Endothelial cell (in vitro differentiated cells): ENCODE data around the gene FIGNL2. TPM values are rescaled to one million over a fixed set of nuclear protein-coding genes. Genes with fewer than 3 reads are reported as not detected.

Experiments used
- DNase-seq: peaks from one replicate; pipeline ENCODE4 v3.0.0; 2021; ENCODE audit warnings: low spot score
- H3K27ac Mint-ChIP-seq: one replicate; pipeline ENCODE4 v1.8.0; 2021; ENCODE audit warnings: mixed read lengths, inconsistent platforms; ENCODE audit not compliant: unreplicated experiment
- H3K27me3 Mint-ChIP-seq: one replicate; pipeline ENCODE4 v1.8.0; 2021; ENCODE audit warnings: mild to moderate bottlenecking, moderate library complexity, mixed read lengths, inconsistent platforms; ENCODE audit not compliant: unreplicated experiment
- H3K36me3 Mint-ChIP-seq: one replicate; pipeline ENCODE4 v1.8.0; 2021; ENCODE audit warnings: mild to moderate bottlenecking, low read depth, mixed read lengths, inconsistent platforms; ENCODE audit not compliant: unreplicated experiment
- H3K4me1 Mint-ChIP-seq: one replicate; pipeline ENCODE4 v1.8.0; 2021; ENCODE audit warnings: mild to moderate bottlenecking, mixed read lengths, inconsistent platforms; ENCODE audit not compliant: unreplicated experiment
- H3K4me3 Mint-ChIP-seq: one replicate; pipeline ENCODE4 v1.8.0; 2021; ENCODE audit warnings: mild to moderate bottlenecking, mixed read lengths, inconsistent platforms; ENCODE audit not compliant: unreplicated experiment
- H3K9me3 Mint-ChIP-seq: one replicate; pipeline ENCODE4 v1.8.0; 2021; ENCODE audit warnings: mixed read lengths, inconsistent platforms; ENCODE audit not compliant: unreplicated experiment
- total RNA-seq: library from RNA; stranded (reverse); fragmentation: NEBNext Ultra II Directional; extraction: Animal tissue kit (Norgen Biotek cat#: 25700); gene quantifications from one replicate; pipeline ENCODE4 v1.2.1, GENCODE V29; 2021; ENCODE audit not compliant: unreplicated experiment
- TF ChIP-seq, protein P1 (sequence below): fragments of 200-600 bp; sonication (generic); IDR thresholded peaks from one replicate; pipeline ENCODE4 v1.5.0; 2021; ENCODE audit warnings: antibody characterized with exemption; ENCODE audit not compliant: unreplicated experiment

Gene FIGNL2
- total RNA-seq, 1 donor from 2014 or later: 42.0 TPM

DNA sequence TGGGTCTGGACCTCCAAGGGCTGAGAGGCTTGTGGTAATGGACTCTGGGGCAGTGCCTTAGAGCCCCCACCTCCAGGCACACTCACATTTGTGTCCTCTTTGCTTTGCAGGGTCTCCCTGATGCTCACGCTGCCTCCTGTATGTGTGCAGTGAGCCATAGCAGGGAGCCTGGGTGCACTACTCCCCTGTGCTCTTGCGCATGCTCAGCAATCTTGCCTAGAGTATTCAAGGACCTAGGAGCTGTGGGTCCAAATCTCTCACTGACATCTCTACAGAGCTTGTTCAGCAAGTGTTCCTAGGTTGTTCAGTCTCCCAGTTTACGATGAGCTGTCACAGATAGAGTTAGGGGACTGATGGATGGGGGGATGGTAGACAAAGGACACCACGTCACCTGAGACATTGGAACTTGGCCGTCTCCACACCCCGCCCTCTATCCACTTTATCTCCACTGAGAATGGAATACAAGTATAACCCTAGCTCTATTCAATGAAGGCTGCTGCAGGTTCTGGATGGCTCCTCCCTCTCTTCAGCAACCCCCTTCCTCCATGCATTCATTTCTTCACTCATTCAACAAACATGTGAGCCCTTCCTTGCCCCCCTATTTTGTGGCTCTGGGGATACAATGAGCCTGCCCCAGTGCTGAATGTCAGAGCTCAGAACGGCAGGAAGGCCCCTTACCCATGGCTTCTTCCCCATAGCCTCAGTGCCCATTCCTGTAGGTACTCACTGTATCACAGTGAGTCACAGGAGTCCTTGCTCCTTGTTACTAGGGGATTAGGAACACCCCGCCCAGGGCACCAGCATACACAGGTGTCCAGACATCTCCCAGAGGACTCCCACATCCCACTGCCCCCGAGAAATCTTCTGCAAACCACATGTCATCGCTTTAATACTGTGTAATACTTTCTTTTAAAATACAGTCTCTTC lies 31.2 kb downstream of the FIGNL2 start:
- TF ChIP-seq, protein P1, sequence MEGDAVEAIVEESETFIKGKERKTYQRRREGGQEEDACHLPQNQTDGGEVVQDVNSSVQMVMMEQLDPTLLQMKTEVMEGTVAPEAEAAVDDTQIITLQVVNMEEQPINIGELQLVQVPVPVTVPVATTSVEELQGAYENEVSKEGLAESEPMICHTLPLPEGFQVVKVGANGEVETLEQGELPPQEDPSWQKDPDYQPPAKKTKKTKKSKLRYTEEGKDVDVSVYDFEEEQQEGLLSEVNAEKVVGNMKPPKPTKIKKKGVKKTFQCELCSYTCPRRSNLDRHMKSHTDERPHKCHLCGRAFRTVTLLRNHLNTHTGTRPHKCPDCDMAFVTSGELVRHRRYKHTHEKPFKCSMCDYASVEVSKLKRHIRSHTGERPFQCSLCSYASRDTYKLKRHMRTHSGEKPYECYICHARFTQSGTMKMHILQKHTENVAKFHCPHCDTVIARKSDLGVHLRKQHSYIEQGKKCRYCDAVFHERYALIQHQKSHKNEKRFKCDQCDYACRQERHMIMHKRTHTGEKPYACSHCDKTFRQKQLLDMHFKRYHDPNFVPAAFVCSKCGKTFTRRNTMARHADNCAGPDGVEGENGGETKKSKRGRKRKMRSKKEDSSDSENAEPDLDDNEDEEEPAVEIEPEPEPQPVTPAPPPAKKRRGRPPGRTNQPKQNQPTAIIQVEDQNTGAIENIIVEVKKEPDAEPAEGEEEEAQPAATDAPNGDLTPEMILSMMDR: no peak
- Mint-ChIP-seq H3K27ac (peak overlapping the region; percentile 63), H3K36me3 (peaks cover 16% of the 10 kb centered on the region), H3K27me3 (peaks cover 35% of the 10 kb centered on the region), H3K9me3 (no peaks in the 10 kb centered on the region), H3K4me1 (peaks cover 14% of the 10 kb centered on the region), H3K4me3 (peak overlapping the region; percentile 54)
- no peak for DNase-seq

DNA sequence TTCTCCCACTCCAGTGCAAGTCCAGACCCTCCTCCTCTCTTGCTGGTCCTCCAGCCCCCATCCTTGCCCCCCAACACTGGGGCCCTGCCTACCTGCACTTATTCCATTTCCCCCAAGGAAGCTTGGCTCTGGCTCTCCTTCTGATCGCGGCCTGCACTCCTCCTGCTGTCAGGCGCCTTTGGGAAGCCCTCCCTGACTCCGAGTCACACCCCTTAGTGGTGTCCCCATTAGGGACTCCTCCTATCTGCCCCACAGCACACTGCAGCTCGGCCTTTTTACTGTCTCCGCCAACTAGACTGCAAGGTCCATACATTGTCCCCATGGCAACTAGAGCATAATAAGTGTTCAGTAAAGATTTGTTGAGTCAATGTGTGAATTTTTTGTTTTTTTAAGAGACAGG lies 32.9 kb downstream of the FIGNL2 start:
- no peaks in the 10 kb centered on the region for H3K9me3 Mint-ChIP-seq
- no peak for DNase-seq
- peak overlapping the region; percentile 89 for H3K27ac Mint-ChIP-seq
- H3K4me3 Mint-ChIP-seq: peak overlapping the region; percentile 87
- H3K27me3 Mint-ChIP-seq: peaks cover 35% of the 10 kb centered on the region
- H3K4me1 Mint-ChIP-seq: peaks cover 23% of the 10 kb centered on the region
- TF ChIP-seq, protein P1: no peak
- H3K36me3 Mint-ChIP-seq: peaks cover 16% of the 10 kb centered on the region

DNA sequence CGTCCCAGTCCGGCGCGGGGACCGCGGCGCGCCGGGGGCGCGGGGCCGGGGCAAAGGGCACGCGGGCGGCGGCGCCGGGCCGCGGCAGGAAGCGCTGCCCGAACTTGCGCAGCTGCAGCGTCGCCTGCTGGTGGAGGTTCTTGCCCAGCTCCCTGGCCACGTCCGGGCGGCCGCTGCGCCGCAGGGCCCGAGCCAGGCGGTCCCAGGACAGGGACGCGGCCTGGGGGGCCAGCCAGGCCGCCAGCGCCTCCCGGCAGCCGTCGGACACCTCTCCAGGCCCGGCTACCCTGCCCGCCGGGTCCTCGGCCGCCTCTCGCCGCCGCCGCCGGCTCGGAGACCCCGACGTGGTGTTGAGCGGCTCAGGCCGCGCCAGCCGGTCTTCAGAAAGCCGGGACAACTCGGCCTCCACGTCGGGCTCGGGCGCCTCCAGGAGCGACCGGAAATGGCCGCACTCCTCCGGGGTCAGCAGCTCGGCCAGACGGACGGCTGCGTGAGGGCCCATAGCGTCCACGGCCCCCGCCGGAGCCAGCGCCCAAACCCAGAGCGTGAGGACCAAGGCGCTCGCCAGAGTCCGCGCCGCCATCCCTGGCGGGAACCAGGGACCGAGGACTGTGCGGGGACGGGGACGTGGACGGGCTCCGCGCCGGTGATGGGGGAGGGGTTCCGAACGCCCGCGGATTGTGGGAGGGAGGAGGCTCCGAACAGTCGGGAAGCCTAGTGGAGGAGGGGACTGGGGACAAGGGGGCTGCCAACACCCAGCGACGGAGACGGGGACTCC lies 34.0 kb downstream of the FIGNL2 start:
- peak overlapping the region; percentile 87 for H3K4me3 Mint-ChIP-seq
- H3K9me3 Mint-ChIP-seq: no peaks in the 10 kb centered on the region
- peak overlapping the region; percentile 89 for H3K27ac Mint-ChIP-seq
- DNase-seq: peak; percentile 87
- H3K36me3 Mint-ChIP-seq: peaks cover 13% of the 10 kb centered on the region
- peaks cover 23% of the 10 kb centered on the region for H3K4me1 Mint-ChIP-seq
- TF ChIP-seq, protein P1: peak; percentile 50
- H3K27me3 Mint-ChIP-seq: peaks cover 30% of the 10 kb centered on the region

DNA sequence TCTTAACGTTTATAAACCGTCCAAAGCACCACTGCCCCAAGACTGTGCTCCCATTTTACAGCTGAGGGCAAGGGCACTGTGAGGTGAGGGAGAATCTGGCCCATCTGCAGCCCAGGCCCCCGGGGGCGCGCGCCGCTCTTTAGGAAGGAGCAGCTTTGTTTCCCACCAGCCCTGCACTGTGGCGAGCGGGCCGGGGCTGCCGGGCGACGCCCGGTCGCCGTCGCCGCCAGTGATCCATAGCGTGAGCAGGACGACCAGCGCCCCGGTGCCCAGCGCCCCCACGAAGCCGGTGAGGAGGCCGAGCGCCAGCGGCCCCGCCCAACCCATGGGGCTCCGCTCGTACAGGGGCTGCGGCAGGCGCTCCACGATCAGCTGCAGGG lies 34.6 kb downstream of the FIGNL2 start:
- Mint-ChIP-seq H3K4me1 (peaks cover 23% of the 10 kb centered on the region), H3K4me3 (no peak overlapping the region), H3K27me3 (peaks cover 28% of the 10 kb centered on the region), H3K9me3 (no peaks in the 10 kb centered on the region), H3K27ac (peak overlapping the region; percentile 64), H3K36me3 (peaks cover 13% of the 10 kb centered on the region)
- TF ChIP-seq, protein P1: no peak
- DNase-seq: no peak
